ENCODE measurements around the gene CRIM1.

The CRIM1 gene

DNA sequence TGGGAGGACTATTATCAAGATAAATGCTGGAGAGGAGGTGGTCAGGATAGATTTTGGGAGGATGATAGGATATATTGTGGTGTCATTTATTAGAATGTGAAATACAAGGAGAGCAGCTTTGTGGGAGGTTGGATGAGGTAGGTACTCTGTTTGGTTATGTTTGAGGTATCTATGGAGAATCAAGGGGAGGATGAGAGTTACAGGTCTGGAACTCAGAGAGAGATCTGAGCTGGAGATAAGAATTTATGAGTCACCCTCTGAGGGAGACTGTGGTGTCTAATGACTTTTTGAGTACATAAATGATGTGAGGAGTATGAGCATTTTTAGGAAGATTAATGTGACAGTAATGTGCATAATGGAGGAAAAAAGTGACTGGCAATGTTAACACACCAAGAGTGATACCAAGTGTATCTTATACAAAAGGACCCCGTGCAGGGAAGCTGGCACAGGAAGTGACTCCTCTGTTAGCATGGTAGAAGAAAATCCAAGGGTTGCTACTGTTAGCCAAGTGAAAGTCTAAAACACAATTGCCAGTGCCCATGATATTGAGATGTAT is 48.2 kb downstream of the CRIM1 start:
- no peak for DNase-seq

DNA sequence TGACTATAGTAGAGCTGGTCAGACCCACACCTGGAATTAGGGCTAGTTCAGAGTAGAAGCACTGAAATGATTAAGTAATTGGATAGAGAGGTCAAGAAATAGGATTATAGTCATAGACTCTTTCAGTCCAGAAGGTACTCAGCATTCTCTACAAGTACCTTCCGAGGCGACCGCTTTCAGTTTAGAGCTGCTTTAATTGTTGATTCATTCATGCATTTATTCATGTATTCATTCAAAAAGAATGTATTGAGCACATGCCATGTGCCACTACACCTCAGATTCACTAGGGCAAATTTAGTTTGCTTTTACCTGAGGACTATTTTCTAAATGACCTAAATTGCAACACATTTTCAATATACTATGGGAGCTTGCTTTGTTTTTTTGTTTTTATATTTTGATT is 48.7 kb downstream of the CRIM1 start:
- DNase-seq: no peak

DNA sequence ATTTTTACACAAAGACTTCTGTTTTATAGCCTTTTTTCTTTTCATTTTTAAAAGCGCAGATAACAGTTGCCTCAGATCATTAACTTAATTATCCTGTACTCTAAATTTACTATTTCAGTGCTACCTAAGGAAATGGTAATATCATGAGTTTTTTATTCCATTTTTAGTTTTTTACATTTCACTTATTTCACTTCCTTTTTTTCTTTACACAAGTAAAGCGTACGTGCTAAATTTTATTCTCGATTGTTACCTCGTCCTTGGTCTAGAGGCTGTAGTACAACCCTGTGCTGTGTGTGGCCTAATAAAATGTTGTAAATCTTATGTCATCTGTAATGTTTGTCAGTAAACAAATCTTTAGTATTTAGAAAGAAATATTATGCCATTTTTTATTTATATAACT is 49.2 kb downstream of the CRIM1 start:
- no peak for DNase-seq

DNA sequence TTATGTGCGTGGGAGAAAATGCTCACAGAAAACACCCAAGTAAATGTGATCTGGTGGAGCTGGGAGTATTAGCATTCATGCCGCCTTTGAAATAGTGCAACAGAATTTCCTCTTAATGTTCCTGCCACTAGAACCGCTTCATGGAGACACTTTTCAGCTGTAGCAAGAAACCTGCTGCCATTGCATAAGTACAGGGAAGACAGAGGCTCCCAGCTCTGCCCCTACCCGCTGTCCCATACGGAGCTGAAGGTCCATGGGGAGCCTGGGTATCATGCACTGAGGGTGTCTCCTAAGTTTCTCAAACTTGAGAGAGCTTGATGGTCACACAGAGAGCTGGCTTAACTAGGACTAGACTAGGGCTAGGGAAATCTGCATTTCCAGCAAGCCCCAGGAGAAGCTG is 49.6 kb downstream of the CRIM1 start:
- DNase-seq: no peak

DNA sequence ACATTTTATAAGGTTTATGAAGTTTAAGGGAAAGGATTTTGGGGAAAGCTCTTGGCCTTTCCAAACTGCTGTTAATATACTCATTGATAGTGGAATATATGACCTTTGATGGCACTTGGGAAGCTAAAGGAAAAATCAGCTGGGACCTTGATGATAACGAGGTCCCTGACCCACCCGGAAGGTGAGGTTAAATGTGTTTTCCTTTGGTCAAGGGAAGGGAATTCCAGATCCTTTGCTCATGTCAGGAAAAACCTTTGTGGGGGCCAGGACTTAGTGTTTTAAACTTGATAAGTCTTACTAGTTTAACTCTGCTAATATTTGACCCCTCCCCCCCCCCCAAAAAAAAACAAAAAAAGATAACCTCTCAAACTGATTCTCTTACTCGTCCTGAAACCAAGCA is 50.7 kb downstream of the CRIM1 start:
- DNase-seq: no peak

DNA sequence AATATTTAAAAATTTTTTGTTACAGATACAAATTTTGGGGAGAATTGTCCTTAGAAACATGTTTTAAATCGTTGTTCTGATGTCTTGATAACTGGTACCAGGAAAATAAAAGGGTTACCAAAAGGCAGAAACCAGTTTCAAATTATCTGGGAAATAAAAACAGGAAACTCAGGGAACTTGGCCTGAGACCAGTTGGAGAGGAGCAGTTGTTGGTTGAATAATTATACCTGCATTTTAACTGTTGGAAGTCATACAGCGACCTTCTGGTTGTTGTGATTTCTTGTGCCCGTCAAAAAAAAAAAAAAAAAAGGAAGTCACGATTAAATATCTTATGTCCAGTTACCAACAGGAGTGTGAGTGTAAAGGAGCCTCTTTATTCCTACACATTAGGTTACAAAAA is 51.8 kb downstream of the CRIM1 start:
- no peak for DNase-seq

DNA sequence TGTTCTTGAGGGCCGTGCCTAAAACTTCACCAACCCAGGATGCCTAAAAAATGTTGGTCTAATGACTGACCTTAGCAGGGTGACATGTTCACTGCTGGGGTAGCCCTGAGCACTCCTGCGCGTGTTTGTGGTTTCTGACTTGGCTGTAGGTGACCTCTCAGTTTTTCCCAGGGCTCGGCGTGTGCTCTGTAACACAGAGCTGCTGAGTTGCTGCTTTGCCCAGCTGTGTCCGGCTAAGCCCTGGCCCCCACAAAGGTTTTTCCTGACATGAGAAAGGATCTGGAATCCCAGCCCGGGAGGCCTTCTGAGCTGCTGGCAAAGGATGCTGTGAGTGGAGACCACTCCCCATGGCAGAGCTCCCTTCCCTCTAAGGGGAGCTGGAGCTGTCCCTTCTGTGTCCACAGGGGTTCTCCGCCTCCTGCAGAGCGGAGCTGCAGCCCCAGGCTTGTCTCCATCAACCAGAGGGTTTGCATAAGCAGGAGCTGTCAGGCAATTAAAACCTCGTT is 52.7 kb downstream of the CRIM1 start:
- DNase-seq: no peak

DNA sequence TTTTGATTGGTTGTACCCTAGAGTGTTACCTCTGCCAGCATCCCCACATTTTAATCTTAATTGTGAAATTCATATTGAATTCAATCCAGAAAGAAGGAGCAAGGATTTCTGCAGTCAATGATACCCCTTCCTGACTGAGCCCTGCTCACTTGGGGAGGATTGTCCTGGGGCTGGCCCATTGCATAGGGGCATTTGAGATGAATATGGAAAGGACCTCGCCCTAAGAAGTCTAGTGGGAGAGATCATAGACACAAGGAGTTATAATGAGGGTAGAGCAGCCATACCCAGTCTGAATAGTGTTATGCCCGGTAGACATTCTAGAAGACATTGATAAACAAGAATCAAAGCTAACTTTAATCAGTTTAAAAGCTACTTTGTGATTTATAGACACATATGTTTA is 53.8 kb downstream of the CRIM1 start:
- DNase-seq: no peak

DNA sequence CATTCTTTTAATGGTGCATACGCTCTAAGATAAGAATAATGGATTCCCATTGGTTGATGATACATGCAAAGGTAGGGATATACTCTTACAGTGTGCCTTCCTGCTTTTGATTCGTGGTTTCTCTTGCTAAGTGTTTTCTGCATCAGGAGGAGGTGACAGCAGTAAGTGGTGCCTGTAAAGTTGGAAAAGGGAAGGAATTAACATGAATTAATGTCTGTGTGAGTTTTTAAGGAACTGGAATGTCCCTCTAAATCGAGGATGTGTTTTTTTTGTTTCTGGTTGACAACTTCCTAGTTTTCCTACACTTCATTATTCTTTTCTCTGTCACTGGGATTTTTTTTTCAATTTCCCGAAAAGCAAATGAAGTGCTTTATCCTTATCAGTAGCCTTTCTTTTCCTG is 54.4 kb downstream of the CRIM1 start:
- DNase-seq: no peak

DNA sequence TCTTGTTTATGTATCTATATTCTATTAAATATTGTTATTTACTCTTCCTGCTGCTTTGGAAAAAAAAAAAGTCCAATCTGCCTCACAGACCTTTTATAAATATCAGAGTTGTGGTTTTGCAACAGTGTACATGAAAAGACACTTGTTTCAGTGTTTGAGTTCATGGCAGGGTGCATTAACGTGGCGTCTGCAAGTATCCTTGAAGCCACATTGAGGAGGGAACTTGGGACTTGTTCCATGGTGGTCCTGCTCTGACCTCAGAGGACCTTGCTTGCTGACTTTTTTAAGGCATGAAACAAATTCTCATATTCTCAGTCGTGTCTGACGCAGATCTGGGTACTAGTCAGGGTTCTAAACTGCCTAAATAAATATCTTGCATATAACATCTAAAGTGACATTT is 55.1 kb downstream of the CRIM1 start:
- DNase-seq: no peak

DNA sequence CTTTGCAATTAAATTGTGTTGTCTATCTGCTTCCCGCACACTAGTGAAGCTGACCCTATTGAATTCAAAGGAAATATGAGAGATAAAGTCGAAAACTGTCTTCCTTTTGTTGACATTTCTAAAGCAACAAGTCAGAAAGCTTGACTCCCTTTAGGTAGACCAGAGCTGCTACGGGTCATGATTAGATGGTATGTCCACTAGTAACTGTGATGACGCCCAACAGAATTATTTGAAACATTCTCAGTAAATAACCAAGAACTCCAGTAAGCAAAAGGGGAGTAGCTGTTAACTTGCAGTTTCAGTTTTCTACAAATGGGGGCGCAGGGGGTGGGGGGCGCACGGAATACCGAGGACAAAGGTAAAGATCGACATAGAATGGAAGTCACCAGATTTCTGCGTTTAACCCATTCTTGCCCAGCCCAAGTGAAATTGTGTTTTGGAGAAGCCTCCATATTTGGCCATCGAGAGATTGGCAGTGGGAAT is 56.4 kb downstream of the CRIM1 start:
- DNase-seq: no peak

DNA sequence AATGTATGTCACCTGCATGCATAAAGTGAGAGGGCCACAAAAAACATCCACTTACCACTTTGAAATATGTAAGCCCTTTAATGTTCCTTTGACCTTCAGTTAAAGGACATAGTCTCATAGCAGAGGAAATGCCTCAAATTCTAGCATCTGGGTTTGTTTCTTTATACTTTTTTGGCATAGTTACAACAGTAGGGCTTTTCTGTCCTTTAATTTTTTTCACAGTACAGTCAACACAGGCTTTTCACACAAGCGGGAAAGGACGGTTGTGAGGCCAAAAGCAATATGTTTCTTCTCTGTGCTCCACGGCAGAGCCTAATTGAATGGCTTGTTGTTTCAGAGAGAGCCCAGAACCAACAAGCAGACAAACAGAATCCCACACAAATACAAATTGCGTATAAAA is 57.6 kb downstream of the CRIM1 start:
- no peak for DNase-seq

DNA sequence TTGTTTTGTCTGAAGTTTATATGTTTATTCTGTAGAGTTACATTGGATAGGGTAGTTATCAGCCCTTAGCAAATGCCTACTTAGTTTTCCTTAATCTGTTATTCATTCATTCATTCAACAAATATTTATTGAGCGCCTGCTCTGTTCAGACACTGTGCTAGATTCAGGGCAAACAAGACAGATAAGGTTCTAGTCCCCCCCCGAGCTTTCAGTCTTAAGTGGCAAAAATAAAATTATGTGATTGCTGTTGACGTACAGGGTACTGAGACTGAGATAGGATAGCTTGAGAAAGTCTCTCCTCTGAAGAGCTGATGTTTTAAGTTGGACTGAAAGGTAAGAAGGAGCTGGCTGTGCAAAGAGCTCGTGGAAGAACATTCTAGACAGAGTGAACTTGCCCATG is 58.7 kb downstream of the CRIM1 start:
- no peak for DNase-seq

DNA sequence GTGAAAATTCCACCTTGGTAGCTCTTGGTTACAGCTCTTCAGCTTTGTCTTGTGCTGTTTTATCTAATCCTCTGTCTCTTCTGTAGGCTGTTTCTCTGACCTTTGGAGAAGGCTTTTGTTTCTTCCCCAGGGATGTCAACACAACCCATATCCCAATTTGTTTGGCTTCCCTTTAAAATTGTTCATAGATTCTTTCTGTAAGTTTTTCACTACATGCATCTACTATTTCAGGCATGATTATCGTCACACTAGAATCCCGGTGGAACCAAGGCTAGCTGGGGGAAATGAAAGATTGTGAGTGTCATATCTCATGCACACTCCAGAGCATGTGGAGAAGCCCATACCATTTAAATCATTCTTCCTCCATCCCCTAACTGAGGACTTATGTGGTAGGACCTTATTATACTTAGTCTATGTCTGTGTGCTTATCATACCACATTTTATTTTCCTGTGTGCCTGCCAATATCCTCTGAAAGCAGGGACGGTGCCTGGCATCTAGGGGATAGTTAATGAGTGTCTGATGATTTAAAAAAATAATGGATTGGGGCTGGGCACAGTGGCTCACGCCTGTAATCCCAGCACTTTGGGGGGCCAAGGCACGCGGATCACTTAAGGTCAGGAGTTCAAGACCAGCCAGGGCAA is 59.9 kb downstream of the CRIM1 start:
- DNase-seq: no peak

DNA sequence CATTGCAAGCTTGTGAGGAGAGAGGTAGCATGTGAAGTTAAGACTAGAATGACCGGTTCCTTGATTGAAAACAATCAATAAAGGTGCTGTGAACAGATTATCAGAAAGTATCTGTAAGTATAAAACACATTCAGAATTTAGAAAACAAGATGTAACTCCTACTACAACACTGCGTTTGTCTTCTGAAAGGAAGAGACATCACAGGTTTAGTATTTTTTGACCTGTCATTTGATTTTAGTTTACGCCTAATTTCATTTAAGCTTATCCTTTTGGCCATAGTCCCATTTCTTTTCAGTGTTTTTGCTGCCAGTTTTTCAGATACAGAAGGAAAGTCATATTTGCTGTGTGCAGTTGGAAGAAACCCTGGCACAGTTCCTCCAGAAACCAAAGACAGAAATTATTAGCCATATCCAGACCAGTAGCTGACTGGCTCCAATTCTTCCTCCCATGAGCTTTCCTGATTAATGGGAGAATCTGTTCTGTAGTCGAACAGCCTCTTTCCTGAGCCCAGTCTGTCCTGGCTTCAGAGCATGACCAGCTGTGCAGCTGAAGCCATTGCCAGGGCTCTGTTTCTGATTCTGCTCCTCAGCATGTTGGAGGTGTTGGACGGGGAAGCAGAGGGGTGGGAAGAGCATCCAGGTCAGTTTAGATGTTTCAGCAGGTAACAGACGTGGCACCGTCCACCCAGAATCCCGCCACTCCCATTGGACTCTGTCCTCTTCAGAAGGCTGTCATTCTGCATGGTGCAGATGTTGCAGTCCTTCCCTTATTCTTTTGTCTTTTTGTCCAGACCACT is 61.0 kb downstream of the CRIM1 start:
- DNase-seq: no peak

DNA sequence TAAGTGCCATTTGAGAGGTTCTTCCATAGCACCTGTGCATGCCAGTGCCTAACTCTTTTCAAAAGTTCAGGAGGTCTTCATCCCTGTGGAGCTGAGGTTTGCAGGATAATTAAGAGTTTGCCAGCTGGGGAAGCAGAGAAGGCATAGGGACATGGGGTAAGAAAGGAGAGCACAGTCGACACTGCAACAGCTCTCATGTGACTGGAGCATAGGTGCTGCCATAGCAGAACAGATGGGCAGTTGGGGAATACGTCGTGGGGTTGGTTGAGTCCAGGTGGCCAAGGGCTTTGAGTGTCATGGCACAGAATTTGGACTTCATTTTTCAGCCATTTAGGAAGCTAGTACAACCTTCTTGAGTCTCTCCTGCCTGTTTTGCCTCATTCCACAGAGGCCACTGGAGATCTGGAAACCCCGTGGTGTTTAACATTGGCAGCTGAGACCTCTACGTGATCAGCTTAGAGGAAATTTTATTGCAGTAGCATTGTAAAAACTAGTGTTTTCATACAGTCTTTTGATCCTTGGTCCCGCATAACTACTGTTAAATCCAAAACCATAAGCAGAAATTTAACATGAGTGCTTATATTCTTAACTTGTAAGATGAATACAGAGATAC is 65.1 kb downstream of the CRIM1 start:
- DNase-seq: no peak

DNA sequence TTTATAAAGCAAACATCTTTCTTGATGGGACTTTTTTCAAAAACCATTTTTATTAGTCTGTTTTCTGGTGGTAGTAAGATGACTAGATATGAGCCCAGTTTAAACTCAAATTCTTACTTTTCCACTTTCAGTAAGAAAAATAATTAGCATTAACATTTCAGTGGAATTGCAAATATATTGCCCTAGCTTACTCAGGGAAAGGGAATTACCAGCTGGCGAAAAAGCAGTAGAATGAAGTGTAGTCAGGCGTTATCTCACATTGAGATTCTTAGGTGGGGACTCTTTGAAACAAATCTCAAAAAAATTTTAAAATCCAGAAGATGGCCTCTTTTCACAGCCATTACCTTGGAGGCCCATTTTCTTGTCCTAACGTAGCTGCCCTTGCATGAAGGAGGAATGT is 65.8 kb downstream of the CRIM1 start:
- no peak for DNase-seq

DNA sequence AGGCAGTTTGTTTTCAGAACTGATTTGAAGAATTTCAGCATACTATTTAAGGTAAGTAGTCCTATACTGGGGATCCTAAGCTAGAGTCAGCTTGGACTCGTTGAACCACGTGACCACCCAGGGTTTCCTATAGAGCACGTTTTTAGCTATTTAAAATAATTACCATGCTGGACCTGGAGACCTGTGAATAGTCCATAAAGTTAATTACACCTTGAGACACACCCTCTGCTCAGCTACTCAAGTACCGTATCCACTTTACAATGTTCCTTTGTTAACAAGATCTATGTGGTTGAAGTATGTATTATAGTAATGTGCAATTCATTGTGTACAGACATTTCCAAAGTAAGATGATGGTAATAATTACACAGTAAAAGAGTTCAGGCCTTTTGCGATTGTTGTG is 67.6 kb downstream of the CRIM1 start:
- no peak for DNase-seq

DNA sequence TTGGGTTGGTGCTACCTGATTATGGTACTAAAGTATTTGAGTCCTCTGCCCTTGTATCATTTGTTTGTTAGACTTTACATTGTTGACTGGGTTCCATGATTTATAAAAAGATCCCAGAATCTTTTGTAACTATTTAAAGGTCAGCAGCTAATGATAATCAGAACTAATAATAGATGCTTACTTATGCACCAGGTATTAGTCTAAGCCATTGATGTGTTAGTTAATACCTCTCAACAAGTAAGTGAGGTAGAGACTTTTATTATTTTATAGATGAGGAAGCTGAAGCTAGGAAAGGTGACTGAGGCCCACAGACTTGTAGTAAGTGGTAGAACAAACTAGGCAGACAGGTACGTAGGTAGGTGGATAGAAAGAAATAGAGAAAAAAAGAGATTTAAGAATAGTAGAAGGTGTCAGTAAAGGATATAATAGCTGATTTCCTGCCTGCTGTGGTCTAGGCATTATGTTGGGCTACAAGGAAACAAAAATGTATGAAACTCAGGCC is 68.1 kb downstream of the CRIM1 start:
- no peak for DNase-seq

DNA sequence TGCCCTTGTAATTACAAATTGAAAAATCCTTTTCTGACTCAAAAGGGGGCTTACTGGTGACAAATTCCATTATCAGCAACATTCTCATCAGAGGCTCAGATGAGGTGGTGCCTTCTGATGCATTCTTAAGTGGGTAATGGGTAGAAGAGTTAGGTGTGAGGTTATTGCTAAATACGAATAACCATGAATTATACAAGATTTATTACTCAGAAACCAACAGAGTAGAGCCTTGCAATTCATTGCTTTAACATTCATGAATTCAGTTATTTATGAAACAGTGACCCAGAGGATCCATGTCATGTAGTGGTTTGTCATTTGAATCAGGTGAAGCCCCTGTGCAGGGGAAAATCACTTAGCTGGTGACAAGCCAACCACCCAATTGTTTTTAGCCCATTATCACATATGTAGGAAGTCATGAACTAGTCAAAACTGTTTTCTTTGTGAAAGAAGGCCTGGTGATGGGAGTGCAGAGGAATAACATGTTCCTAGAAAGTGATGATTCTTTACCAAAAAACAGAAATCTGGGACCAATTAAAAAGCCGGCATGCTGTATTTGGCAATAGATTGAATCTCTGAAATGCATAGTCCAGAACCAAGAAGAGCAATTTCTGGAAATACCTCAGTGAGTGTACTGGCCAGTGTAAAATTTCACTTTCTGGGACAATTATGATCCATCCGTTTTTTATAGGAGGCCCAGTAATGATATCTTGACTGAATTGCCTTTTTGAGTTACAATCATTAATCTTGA is 70.2 kb downstream of the CRIM1 start:
- no peak for DNase-seq

DNA sequence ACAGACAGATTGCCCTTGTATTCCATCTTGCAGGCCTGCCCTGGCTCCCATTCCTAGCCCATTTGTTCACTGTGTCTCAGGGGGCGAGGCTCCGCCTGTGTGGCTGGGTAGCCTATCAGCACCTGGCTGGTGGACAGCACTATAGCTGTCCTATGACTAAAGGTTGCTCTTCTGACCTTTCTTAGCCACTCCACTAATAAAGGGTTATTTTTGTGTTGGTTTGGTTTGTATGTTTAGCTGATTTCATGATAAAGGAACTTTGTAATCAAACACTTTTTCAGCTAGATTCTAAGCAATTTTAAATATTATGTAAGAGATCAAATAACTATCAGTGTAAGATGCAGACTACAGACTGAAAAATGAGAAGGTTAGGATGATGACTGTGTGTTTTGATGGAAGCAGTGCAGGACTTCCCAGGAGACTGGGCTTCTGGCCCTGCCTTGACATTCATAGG is 72.2 kb downstream of the CRIM1 start:
- no peak for DNase-seq

DNA sequence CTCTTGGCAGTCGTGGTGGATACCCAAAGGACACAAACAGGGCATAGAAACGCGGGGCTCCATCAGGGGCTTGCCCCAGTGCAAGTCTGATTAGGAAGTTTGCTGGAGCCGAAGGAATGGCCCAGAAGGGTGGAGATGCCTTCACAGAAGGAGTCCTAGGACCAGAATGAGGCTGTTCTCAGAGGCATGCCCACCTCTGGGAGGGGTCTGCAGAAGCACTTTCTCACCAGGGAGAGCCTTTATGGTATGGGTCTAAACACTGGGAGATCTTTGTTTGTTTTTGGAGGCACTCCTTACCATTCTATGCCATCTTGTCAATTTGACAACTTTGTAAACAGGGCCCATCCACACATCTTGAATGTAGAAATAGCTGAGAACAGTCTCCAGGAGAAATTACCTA is 75.0 kb downstream of the CRIM1 start:
- no peak for DNase-seq

DNA sequence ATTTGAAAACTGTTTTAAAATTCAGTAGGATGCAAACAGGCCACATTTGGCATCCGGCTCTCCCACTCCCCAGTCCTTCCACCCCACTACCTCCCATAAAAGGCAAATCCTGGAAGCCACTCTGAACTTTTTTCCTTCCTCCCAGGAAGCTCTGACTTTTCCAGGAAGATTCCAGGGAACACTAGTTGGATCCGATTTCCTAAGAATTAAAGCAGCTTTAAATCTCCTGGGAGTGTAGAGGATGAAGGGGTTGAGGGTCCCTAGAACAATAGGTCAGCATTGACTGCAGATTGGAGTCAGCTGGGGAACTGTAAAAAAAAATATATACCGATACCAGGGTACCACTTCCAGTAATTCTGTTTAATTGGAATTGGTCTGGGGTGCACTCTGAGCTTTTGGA is 76.9 kb downstream of the CRIM1 start:
- DNase-seq: no peak
